ENCODE measurements around the gene SERTAD4. TPM values are rescaled to one million over a fixed set of nuclear protein-coding genes. Genes with fewer than 3 reads are reported as not detected.
A peak's percentile ranks its signal among the peaks of the same experiment; 100 is the strongest.

Gene SERTAD4
- total RNA-seq, 1 donor from 2014 or later, result 3.4 TPM

DNA sequence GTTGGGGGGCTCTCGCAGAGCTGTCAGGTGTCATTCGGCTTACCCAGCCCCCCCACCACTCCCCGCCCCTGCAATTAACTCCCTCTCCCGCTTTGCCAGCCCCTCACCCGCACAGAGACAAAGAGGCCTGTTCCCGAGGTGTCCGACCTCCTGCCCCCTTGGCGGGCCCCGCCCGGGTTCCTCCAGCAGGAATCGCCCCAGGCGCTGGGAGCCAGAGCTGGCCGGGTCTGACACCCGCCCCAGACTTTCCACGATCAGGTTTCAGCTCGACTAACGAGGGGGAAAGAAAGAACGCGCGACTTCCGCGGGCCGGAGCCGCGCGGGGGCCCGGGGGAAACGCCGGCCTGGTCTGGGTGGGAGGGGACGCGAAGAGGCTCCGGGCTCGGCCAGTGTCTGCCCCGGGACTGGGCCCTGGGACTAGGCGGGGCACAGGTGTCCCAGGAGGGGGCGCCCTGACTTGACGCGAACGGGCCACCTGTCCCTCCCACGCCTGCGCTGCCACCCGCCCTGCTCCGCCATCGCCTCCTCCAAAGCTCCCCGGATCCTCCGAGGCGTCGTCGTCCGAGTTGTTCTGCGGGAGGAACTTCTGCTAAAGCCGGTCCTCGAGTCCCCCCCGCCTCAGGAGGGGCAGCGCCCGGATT is 59.8 kb downstream of the SERTAD4 start:
- no peaks in the 10 kb centered on the region for H3K9me3 ChIP-seq
- peak overlapping the region; percentile 49 for H3K4me3 ChIP-seq
- peak; percentile 93 for DNase-seq
- H3K27ac ChIP-seq, result peak overlapping the region; percentile 71
- TF ChIP-seq, protein P1, sequence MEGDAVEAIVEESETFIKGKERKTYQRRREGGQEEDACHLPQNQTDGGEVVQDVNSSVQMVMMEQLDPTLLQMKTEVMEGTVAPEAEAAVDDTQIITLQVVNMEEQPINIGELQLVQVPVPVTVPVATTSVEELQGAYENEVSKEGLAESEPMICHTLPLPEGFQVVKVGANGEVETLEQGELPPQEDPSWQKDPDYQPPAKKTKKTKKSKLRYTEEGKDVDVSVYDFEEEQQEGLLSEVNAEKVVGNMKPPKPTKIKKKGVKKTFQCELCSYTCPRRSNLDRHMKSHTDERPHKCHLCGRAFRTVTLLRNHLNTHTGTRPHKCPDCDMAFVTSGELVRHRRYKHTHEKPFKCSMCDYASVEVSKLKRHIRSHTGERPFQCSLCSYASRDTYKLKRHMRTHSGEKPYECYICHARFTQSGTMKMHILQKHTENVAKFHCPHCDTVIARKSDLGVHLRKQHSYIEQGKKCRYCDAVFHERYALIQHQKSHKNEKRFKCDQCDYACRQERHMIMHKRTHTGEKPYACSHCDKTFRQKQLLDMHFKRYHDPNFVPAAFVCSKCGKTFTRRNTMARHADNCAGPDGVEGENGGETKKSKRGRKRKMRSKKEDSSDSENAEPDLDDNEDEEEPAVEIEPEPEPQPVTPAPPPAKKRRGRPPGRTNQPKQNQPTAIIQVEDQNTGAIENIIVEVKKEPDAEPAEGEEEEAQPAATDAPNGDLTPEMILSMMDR (IDR thresholded peaks at IDR 0.05), result peak; percentile 39
- H3K27me3 ChIP-seq, result no peaks in the 10 kb centered on the region
- peak; percentile 97 for ATAC-seq
- no peaks in the 10 kb centered on the region for H3K36me3 ChIP-seq
- H3K4me1 ChIP-seq, result peaks cover 27% of the 10 kb centered on the region
- intact Hi-C loops (cut with DNase I), result no loop called here

DNA sequence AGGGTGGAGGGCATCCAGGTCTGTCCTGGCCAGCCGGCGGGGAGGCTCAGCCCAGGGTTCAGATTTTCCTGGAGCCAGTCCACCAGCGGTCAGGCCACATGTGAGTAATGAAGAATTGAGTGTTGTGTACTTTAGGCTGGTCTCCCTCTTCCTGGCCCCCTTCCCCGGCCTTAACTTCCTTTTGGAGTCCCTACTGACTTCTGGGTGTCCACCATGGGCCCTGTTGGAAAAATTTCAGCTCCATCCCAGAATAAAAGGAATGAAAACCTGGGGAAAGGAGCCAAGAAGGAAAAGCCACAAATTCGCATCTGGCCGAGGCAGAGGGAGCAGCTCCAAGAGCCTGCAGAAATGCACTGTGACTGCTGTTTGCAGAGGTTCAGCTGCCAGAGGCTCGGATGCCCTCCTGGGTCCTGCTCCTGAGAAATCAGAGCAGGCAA is 60.6 kb downstream of the SERTAD4 start:
- H3K4me3 ChIP-seq, result peak overlapping the region; percentile 49
- H3K27me3 ChIP-seq, result no peaks in the 10 kb centered on the region
- intact Hi-C loops (cut with DNase I), result no loop called here
- TF ChIP-seq, protein P1 (IDR thresholded peaks at IDR 0.05), result no peak
- H3K9me3 ChIP-seq, result no peaks in the 10 kb centered on the region
- ATAC-seq, result peak; percentile 23
- H3K4me1 ChIP-seq, result peaks cover 27% of the 10 kb centered on the region
- H3K36me3 ChIP-seq, result no peaks in the 10 kb centered on the region
- H3K27ac ChIP-seq, result peak overlapping the region; percentile 71
- DNase-seq, result no peak

DNA sequence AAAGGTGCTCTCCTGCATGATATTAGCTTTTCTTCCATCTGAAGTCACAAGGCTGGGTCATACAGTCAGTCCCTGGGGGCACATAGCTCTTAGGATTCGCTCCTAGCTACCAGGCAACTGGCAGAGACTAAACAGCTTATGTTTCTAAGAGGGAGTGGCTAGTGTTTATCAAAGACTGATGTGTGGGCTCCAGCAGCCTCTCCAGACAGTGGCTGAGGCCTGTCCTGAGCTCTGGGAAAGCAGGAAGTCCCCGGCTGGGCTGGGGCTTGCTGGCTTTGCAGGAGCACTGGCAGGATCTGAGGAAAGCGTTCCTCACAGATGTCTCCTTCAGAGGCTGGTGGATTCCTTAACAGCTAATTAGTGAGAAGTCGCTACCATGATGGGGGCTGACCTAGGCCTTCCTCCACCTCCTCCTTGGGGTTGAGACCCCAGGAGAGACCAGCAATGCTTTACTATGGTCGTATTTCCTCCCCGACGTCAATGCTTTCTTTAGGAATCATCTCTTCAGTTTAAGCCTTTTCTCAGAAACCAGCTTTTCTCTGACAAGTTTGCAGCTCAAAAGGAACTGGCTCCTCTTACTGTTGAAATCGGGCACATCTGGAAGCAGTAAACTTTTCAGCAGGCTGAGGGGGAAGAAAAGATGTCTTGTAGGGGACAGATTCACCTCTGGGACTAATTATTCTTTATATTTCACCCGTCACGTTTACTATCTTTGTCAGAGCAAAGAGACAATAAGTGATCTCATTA is 62.6 kb downstream of the SERTAD4 start:
- no peaks in the 10 kb centered on the region for H3K9me3 ChIP-seq
- peak; percentile 4 for ATAC-seq
- TF ChIP-seq, protein P1 (IDR thresholded peaks at IDR 0.05), result no peak
- H3K4me3 ChIP-seq, result no peak overlapping the region
- H3K27me3 ChIP-seq, result no peaks in the 10 kb centered on the region
- H3K36me3 ChIP-seq, result no peaks in the 10 kb centered on the region
- H3K27ac ChIP-seq, result no peak overlapping the region
- peaks cover 27% of the 10 kb centered on the region for H3K4me1 ChIP-seq
- intact Hi-C loops (cut with DNase I), result no loop called here
- DNase-seq, result no peak

Other genes starting within 250 kb of the SERTAD4 start
- gene HHAT, start 96.1 kb downstream of the SERTAD4 start, total RNA-seq, result 4.3 TPM